GM12874 (cell line): ENCODE measurements around the gene DOLPP1.

Experiments used
- TF ChIP-seq, protein P1 (sequence below): IDR thresholded peaks from 2 replicates; pipeline ENCODE4 v1.5.1; 2011; ENCODE audit warnings: low read depth, mild to moderate bottlenecking, control low read depth, low read length, moderate library complexity; ENCODE audit not compliant: insufficient read depth

DOLPP1 gene

DNA sequence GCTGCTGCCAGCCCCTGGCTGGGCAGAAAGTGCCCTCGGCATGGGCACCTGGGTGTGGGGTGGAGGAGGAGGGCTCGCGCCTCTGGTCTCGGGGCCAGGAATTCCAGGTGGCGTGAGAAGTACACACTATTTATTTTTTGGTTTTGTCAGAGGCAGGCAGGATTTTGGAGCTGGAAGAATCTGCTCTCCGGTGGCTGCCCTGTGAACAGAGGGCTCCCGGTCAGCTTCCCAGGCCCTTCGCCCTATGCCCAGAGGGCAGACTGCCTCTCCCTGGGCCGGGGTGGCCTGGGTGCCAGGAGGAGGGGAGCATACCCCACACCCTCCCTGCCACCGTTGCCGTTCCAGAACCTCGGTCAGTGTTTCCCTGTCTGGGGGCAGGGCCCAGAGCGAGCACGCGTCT, 8.3 kb downstream of the DOLPP1 start:
- TF ChIP-seq, protein P1, sequence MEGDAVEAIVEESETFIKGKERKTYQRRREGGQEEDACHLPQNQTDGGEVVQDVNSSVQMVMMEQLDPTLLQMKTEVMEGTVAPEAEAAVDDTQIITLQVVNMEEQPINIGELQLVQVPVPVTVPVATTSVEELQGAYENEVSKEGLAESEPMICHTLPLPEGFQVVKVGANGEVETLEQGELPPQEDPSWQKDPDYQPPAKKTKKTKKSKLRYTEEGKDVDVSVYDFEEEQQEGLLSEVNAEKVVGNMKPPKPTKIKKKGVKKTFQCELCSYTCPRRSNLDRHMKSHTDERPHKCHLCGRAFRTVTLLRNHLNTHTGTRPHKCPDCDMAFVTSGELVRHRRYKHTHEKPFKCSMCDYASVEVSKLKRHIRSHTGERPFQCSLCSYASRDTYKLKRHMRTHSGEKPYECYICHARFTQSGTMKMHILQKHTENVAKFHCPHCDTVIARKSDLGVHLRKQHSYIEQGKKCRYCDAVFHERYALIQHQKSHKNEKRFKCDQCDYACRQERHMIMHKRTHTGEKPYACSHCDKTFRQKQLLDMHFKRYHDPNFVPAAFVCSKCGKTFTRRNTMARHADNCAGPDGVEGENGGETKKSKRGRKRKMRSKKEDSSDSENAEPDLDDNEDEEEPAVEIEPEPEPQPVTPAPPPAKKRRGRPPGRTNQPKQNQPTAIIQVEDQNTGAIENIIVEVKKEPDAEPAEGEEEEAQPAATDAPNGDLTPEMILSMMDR: no peak

DNA sequence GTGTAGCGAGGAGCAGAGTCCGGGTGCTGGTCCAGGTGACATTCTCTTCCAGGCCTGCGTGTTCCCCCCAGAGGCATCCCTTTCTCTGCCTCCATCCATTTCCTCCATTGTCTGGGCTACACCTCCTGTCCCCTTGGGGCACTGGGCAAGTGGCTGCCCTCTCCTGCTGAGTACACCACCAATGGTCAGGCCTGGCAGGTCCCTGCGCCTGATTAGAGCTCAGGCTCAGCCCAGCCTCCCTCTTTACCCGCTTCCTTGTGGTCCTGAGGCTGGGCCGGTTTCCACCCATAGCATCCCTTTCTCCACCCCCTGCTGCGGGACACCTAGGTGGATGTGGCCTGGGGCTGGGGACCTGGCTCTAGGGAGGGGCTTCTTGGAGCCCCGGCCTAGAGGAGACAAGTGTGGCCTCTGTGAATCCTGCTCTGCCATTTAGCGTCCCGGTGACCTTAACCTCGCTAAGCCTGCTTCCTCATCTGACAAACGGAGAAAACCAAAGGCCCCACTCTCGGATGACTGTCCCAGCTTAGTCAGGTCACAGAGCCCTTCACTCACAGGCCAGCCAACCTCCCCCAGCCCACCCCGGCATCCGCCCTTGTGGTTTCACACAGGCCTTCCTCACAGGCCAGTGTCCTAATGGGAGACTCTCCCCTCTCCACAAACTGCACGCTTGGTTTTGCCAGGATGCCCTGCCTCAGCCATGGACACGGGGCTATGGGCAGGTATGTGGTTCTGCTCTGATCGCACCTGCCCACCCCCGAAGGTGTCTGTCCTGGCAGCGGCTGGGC, 12.9 kb downstream of the DOLPP1 start:
- TF ChIP-seq, protein P1: no peak

DNA sequence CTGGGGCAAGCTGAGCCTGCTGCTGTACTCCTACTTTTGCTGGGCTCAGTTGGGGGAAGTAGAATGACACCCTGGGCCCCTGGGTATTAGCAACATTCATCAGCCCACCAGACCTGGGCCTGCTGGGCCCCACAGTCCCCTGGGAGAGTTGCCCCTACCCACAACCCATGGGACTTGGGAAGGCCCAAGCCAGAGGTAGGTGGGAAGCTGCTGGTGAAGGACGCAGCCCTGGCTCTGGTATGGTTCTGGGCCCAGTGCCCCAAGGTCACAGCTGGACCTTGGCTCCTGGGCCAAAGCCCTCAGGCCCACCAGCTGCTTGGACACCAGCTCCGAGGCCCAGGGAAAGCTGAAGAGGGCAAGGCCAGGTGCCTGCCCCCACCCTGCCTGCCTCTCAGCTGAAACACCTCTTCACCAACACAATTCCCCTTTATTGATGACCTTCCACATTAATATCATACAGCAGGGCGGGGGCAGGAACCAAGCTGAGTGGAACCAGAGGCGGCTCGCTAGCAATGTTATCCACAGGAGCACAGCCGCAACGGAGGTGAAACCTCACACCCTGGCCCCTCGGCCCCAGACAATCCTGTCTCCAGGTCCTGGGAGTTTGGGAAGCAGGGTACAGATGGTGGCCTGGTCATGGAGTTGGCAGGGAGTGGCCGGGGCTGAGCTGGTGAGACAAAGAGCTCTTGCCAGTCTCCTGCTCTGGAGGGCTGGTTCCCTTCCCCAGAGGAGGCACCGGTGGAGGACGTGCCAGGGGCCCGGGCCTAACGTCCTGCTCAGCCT, 13.7 kb downstream of the DOLPP1 start:
- TF ChIP-seq, protein P1: no peak

DNA sequence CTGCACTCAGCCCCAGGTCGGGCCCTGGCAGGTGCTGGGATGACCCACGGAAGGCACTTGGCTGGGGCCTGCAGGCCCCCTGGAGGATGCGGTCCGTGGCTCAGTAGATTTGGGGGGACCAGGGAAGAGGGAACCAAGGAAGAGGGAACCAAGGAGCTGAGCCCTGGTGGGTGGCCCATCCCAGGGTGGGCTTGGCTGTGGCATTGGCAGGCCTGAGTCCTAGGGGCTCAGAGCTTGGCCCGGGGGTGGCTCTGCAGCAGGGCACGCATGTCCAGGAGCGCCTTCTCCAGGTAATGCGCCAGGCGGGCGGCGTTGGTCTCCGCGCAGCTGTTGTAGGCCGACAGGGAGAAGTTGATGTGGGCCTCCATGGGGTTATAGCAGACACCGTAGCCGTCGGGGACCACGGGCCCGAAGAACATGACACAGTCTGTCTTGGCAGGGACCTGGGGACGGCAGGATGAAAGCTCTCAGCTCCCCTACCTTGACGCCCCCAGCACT, 14.3 kb downstream of the DOLPP1 start:
- TF ChIP-seq, protein P1: no peak

DNA sequence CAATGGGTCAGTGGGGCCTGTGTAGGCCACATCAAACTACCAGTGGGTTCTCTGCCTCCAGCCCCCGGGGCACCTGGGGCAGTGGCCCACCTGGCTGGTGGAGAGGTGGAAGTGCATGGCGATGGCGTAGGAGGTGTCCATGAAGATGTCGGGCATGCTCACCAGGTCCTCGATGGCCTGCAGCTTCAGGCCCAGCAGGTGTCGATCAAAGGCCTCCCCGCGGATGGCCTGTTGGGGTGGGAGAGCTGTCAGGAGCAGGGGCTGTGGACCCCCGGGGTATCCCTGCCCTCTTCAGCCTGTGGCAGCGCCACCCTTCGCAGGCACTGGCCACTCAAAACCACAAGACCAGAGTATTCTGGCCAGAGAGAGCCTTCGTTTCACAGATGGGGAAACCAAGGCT, 15.0 kb downstream of the DOLPP1 start:
- TF ChIP-seq, protein P1: no peak

DNA sequence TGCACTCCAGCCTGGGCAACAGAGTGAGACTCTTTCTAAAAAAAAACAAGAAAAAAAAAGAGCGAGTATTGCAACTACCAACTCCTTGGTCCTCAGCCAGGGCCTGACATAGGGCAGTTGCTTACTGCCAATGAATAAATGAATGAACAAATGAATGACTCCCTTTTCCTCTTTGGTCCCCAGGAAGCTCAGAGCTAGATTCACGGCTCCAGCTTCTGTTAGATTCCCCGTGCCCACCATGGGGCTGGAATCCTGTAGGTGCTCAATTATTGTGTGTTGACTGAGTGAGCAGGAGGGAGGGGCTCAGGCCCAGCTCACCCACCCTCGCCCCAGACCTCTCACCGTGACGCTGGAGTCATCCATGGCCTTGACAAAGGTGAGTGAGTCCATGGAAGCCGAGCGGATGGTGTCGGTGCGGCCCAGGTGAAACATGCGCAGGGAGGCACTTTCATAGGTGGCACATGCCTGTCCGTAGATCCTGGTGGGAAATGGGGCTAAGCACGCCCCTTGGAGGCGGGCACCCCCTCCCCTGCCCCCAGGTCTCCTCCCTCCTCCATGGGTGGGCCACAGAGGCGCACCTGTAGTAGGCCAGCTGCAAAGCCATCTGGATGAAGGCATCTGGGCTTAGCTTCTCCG, 16.9 kb downstream of the DOLPP1 start:
- TF ChIP-seq, protein P1: no peak

DNA sequence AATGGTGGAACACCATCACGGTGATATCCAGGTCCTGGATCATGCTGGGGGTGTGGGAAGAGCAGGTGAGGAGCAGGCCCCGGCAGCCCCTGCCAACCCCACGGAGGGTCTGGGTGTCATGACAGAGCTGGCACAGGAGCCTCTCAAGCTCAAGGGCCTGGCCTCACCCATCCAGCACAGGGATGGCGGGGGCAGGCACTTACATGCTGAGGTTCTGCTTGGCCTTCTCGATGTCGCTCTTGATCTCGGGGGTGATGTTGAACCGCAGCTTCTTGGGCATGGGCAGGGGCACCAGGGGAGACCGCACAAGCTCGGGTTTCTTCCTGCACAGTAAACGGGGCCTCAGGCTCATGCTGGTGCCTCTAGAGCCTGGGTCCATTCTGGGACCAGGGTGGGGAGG, 17.4 kb downstream of the DOLPP1 start:
- TF ChIP-seq, protein P1: no peak
